ENCODE measurements around the gene IRAK2.

DNA sequence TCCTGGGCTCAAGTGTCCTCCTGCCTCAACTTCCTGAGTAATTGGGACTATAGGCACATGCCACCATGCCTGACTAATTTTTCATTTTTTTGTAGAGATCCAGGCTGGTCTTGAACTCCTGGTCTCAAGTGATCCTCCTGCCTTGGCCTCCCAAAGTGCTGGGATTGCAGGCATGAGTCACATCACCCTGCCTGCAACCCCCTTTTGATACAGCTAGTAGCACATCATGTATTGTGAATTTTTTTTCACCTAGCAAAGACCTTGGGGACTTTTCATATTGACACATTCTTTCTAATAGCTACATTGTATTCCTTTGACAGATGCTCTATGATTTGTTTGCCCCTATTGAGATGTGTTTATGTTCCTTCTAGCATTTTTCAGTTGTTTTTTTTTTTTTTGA lies 14.2 kb downstream of the IRAK2 start:
- TF ChIP-seq, protein P1, sequence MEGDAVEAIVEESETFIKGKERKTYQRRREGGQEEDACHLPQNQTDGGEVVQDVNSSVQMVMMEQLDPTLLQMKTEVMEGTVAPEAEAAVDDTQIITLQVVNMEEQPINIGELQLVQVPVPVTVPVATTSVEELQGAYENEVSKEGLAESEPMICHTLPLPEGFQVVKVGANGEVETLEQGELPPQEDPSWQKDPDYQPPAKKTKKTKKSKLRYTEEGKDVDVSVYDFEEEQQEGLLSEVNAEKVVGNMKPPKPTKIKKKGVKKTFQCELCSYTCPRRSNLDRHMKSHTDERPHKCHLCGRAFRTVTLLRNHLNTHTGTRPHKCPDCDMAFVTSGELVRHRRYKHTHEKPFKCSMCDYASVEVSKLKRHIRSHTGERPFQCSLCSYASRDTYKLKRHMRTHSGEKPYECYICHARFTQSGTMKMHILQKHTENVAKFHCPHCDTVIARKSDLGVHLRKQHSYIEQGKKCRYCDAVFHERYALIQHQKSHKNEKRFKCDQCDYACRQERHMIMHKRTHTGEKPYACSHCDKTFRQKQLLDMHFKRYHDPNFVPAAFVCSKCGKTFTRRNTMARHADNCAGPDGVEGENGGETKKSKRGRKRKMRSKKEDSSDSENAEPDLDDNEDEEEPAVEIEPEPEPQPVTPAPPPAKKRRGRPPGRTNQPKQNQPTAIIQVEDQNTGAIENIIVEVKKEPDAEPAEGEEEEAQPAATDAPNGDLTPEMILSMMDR (IDR thresholded peaks at IDR 0.05): no peak
- TF ChIP-seq POLR2A (IDR thresholded peaks at IDR 0.05): no peak
- TF ChIP-seq EP300 (IDR thresholded peaks at IDR 0.05): no peak
- no peak for TF ChIP-seq POLR2AphosphoS5 (IDR thresholded peaks at IDR 0.05)
